Measurements from ENCODE around the gene HMSD.

HMSD gene

GRCh38 chr18:63906056-63906455 lies 43.0 kb upstream of the HMSD start:
- no peaks in the 10 kb centered on the region for H3K36me3 ChIP-seq (ENCODE audit: control insufficient read depth, insufficient read depth, low read length)
- no peaks in the 10 kb centered on the region for H3K27me3 ChIP-seq (ENCODE audit: control insufficient read depth, insufficient read depth, low read length)
- no peak overlapping the region for H3K27ac ChIP-seq
- H3K9me3 ChIP-seq (ENCODE audit: control insufficient read depth, low read length) = no peaks in the 10 kb centered on the region
- no peaks in the 10 kb centered on the region for H3K4me1 ChIP-seq
- TF ChIP-seq CTCF (IDR thresholded peaks at IDR 0.05) = no peak
- no peak overlapping the region for H3K4me3 ChIP-seq (ENCODE audit: low read depth, low read length)
- no peak overlapping the region for H3K9ac ChIP-seq
- no peak overlapping the region for H3K4me2 ChIP-seq (ENCODE audit: low read length)
- H3K79me2 ChIP-seq = no peaks in the 10 kb centered on the region
- no peak overlapping the region for H2AFZ ChIP-seq

- peak within 1 kb of the TSS; percentile 20 for H2AFZ ChIP-seq
- no peak within 1 kb of the TSS for H3K27ac ChIP-seq
- no peaks in the 10 kb centered on the region for H3K36me3 ChIP-seq (ENCODE audit: control insufficient read depth, insufficient read depth, low read length)
- H3K4me1 ChIP-seq = no peaks in the 10 kb centered on the region
- no peak for TF ChIP-seq CTCF (IDR thresholded peaks at IDR 0.05)
- H3K79me2 ChIP-seq = no peaks in the 10 kb centered on the region
- H3K4me3 ChIP-seq (ENCODE audit: low read depth, low read length) = no peak within 1 kb of the TSS
- H3K4me2 ChIP-seq (ENCODE audit: low read length) = no peak within 1 kb of the TSS
- no peak within 1 kb of the TSS for H3K9ac ChIP-seq
- no peaks in the 10 kb centered on the region for H3K9me3 ChIP-seq (ENCODE audit: control insufficient read depth, low read length)
- no peaks in the 10 kb centered on the region for H3K27me3 ChIP-seq (ENCODE audit: control insufficient read depth, insufficient read depth, low read length)
These were observed 41.4 kb upstream of the HMSD start, which contains the start of gene SERPINB10 for GRCh38 chr18:63907664-63908063. TSS of gene SERPINB10 (plus strand) at chr18:63907958. CDS start at chr18:63915511, 7,553 bp downstream.

- Histone ChIP-seq H3K4me2 (ENCODE audit: low read length) (no peak overlapping the region), H3K9ac (no peak overlapping the region), H3K9me3 (ENCODE audit: control insufficient read depth, low read length) (no peaks in the 10 kb centered on the region), H3K36me3 (ENCODE audit: control insufficient read depth, insufficient read depth, low read length) (no peaks in the 10 kb centered on the region), H3K27me3 (ENCODE audit: control insufficient read depth, insufficient read depth, low read length) (no peaks in the 10 kb centered on the region), H3K27ac (no peak overlapping the region), H3K79me2 (no peaks in the 10 kb centered on the region), H3K4me1 (no peaks in the 10 kb centered on the region), H2AFZ (no peak overlapping the region), H3K4me3 (ENCODE audit: low read depth, low read length) (no peak overlapping the region)
- no peak for TF ChIP-seq CTCF (IDR thresholded peaks at IDR 0.05)
These were observed 40.2 kb upstream of the HMSD start for GRCh38 chr18:63908858-63909257.

GRCh38 chr18:63909870-63910269 lies 39.2 kb upstream of the HMSD start:
- no peak overlapping the region for H3K9ac ChIP-seq
- H3K27me3 ChIP-seq (ENCODE audit: control insufficient read depth, insufficient read depth, low read length) = no peaks in the 10 kb centered on the region
- no peak overlapping the region for H2AFZ ChIP-seq
- no peaks in the 10 kb centered on the region for H3K9me3 ChIP-seq (ENCODE audit: control insufficient read depth, low read length)
- no peak overlapping the region for H3K4me3 ChIP-seq (ENCODE audit: low read depth, low read length)
- TF ChIP-seq CTCF (IDR thresholded peaks at IDR 0.05) = no peak
- no peaks in the 10 kb centered on the region for H3K79me2 ChIP-seq
- no peak overlapping the region for H3K4me2 ChIP-seq (ENCODE audit: low read length)
- no peaks in the 10 kb centered on the region for H3K4me1 ChIP-seq
- H3K27ac ChIP-seq = no peak overlapping the region
- H3K36me3 ChIP-seq (ENCODE audit: control insufficient read depth, insufficient read depth, low read length) = no peaks in the 10 kb centered on the region

- H3K27ac ChIP-seq = no peak overlapping the region
- H3K9me3 ChIP-seq (ENCODE audit: control insufficient read depth, low read length) = no peaks in the 10 kb centered on the region
- H3K4me2 ChIP-seq (ENCODE audit: low read length) = no peak overlapping the region
- H3K79me2 ChIP-seq = no peaks in the 10 kb centered on the region
- no peaks in the 10 kb centered on the region for H3K36me3 ChIP-seq (ENCODE audit: control insufficient read depth, insufficient read depth, low read length)
- no peaks in the 10 kb centered on the region for H3K4me1 ChIP-seq
- H3K4me3 ChIP-seq (ENCODE audit: low read depth, low read length) = no peak overlapping the region
- TF ChIP-seq CTCF (IDR thresholded peaks at IDR 0.05) = no peak
- H3K27me3 ChIP-seq (ENCODE audit: control insufficient read depth, insufficient read depth, low read length) = no peaks in the 10 kb centered on the region
- no peak overlapping the region for H3K9ac ChIP-seq
- H2AFZ ChIP-seq = no peak overlapping the region
These were observed 31.3 kb upstream of the HMSD start for GRCh38 chr18:63917817-63918216.
